ENCODE results near the gene AGPAT2.
A peak's percentile ranks its signal among the peaks of the same experiment; 100 is the strongest.

The AGPAT2 gene

DNA sequence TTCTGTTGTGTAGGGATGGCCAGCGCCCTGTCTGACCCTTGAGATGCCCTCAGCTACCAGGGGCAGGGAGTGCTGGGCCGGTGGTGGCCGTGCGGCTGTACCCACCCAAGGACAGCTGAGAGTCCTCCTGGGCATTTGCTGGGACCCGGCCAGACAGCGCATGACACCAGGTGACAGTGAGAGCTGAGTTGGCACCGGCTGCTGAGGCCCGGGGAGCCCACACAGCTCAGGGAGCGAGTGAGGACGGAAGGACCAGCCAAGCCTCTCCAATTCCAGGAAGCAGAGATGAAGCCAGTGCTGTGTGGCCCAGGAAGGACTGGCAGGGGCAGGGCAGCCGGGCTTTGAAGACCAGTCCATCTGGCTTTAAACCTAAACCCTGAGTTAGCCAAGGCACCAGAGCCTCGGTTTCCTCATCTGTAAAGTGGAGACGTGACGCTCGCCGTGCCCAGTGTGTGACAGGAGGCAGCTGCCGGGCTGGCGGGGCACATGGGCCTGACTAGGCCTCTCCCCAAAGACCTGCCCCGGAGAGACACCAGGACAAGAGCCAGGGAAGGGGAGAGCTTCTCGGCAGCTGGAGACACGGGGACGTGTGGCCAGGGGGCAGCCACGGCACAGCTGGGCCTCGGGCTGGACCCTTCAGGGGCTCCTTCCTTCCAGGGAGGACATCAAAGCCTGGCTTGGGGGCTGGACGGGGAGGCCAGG is 3.0 kb upstream of the AGPAT2 start:
- no peak overlapping the region for H3K27ac ChIP-seq
- no peak for TF ChIP-seq ZFX (IDR thresholded peaks at IDR 0.05)
- TF ChIP-seq, protein P1, sequence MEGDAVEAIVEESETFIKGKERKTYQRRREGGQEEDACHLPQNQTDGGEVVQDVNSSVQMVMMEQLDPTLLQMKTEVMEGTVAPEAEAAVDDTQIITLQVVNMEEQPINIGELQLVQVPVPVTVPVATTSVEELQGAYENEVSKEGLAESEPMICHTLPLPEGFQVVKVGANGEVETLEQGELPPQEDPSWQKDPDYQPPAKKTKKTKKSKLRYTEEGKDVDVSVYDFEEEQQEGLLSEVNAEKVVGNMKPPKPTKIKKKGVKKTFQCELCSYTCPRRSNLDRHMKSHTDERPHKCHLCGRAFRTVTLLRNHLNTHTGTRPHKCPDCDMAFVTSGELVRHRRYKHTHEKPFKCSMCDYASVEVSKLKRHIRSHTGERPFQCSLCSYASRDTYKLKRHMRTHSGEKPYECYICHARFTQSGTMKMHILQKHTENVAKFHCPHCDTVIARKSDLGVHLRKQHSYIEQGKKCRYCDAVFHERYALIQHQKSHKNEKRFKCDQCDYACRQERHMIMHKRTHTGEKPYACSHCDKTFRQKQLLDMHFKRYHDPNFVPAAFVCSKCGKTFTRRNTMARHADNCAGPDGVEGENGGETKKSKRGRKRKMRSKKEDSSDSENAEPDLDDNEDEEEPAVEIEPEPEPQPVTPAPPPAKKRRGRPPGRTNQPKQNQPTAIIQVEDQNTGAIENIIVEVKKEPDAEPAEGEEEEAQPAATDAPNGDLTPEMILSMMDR (conservative IDR thresholded peaks at IDR 0.05), result no peak

DNA sequence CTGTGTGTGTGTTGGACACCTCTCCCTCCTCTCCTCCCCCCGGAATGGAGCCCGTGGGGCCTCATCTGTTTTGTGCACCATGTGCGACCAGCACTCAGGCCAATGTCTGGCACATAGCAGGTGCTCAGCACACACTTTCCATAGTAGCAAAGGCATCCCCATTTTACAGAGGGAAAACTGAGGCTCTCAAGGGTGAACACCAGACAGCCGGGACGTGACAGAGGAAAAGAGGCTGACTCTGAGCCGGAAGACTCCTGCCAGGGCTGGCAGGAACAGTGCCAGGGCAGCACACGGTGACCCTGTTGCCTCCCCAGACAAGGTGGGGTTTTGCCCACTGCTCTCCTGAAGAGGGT is 1.8 kb upstream of the AGPAT2 start:
- no peak overlapping the region for H3K27ac ChIP-seq
- TF ChIP-seq, protein P1 (conservative IDR thresholded peaks at IDR 0.05), result no peak
- no peak for TF ChIP-seq ZFX (IDR thresholded peaks at IDR 0.05)

DNA sequence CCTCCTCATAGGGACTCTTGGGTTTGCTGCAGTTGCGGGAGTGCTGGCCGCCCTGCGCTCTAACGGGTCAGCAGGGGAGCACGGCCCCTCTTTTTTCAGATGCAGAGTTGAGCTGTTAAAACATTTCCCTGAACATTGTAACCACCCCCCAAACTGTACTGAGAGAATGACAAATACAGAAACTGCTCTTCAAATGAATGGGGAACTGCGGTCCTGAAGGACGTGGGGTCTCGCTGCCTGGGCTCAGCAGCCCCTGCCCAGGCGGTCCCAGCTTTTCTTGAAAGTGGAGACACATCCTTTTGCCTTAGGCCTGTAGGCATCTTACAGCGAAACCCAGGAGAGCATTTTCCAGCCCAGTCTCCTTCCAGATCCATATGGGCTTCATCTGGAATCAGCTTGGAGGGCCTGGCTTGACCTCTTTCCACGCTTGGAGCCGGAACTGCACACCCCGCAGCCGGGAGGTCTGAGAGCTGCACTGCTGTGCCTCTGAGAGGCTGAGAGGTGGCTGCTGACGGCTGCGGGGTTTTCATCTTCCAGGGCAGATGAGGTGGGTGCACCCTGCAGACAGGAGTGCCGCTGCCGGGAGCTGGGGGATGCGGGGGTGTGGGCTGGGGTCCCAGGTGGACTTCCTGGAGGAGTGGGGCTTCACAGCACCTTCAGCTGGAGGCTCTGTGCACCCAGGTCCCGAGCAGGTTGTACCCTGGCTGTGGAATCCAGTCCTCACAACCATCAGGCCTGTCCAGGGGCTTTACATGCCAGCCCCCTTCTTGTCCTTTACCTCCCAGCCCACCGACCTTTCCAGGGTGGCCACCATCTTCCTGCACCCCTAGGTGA is 1.2 kb upstream of the AGPAT2 start:
- TF ChIP-seq, protein P1 (conservative IDR thresholded peaks at IDR 0.05), result no peak
- TF ChIP-seq ZFX (IDR thresholded peaks at IDR 0.05), result no peak
- no peak overlapping the region for H3K27ac ChIP-seq

DNA sequence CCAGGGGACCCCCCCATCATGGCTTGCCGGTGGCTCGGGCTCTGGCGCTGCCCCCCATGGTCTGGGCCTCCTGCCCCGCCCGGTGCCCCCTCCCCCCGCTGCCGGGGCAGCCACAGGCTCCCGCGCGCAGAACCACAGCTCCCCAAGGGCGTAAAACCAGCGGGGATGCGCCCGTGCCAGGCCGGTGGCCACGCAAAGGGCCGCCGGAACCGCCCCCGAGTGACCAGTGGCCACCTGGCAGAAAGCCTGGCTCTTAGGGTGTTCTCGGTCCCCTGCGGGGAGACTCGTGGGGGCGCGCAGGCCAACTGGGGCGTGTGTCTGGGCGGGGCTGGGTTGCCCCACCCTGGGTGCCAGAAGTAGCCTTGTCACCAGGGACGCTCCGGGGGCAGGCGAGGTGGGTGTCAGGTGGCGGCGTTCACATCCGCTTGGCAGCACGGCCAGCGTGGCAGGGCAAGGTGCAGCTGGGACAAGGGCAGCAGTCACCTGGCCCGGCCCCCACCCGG is 515 bp upstream of the AGPAT2 start:
- no peak for TF ChIP-seq ZFX (IDR thresholded peaks at IDR 0.05)
- TF ChIP-seq, protein P1 (conservative IDR thresholded peaks at IDR 0.05), result no peak

DNA sequence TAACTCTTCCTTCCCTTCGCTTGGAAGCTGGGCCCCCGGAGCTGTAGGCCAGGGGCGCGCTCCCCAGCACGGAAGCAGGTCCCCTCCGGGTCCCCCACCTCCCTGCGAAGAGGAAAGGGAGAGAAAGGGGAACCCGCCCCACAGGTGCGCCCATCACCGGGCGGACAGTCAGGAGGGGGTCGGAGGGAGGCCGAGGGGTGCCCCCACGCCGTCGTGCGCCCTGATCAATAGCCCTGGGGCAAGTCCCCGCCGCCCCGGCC is 793 bp downstream of the AGPAT2 start:
- H3K27ac ChIP-seq, result peak overlapping the region; percentile 64
- TF ChIP-seq, protein P1 (conservative IDR thresholded peaks at IDR 0.05), result no peak
- no peak for TF ChIP-seq ZFX (IDR thresholded peaks at IDR 0.05)

More for the DNA sequence above, 515 bp upstream of the AGPAT2 start:
- H3K27ac ChIP-seq, result no peak overlapping the region; the same call in 1 of the 2 replicates

DNA sequence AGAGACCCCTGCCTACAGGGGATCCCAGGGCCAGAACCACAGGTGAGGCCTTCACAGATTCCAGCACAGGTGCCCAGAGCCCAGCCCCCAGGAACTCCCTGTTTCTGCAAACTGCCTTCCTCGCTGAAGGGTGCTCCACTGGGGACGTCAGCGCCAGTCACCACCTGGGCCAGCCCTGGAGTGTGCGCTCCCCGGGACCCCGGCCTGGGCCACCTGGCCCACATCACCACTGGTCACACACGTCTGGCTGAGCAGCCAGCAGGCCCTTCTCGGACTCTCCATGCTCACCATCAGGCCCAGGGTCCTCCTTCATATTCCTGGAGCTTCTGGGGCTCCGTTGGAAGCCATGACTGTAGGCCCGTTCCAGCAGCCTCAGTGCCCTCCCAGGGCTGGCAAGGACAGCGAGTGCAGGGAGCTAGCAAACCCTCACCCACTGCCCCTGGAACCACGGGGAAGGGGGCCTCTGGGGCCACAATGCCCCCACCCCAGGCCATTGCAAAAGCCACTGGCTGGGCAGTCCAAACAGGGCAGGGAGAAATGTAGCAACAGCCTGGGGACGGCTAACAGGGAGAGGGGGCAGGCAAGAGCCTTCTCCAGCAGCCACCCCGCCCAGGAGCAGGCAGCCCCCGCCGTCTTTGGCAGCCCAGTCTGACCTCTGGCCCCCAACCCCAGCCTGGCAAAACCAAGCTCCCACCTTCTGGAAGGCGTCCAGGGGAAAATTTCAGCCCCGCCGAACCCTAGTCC is 1.3 kb downstream of the AGPAT2 start:
- no peak overlapping the region; the same call in 1 of the 2 replicates for H3K27ac ChIP-seq
- TF ChIP-seq ZFX (IDR thresholded peaks at IDR 0.05), result no peak
- TF ChIP-seq, protein P1 (conservative IDR thresholded peaks at IDR 0.05), result no peak

DNA sequence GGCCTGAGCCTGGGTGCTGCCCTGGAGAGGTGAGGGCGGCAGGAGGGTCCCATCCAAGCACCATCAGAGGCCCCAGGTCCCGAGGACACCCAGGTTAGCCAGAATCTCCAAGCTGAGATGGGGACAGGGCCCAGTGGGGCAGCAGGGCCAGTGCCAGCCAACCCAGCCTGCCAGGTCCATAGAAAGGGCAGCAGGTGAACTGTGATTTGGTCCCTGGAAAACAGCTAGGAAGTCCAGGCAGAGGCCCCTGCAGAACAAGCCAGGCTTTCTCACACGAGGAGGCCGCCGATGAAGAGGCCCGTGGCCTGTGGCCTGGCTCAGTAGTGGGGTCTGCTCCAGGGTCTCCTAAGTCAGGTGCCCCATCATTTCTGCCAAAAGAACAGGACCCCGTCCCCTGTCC is 2.0 kb downstream of the AGPAT2 start:
- TF ChIP-seq, protein P1 (conservative IDR thresholded peaks at IDR 0.05), result no peak
- TF ChIP-seq ZFX (IDR thresholded peaks at IDR 0.05), result no peak
- H3K27ac ChIP-seq, result no peak overlapping the region

Data from C4-2B (cell line).